ENCODE data around the gene ZNF292.
"Not testable (repeated sequence)": the region's sequence is repeated elsewhere in the genome, so short reads cannot be mapped to it uniquely, and the experiment has no call there.

ZNF292 gene

DNA sequence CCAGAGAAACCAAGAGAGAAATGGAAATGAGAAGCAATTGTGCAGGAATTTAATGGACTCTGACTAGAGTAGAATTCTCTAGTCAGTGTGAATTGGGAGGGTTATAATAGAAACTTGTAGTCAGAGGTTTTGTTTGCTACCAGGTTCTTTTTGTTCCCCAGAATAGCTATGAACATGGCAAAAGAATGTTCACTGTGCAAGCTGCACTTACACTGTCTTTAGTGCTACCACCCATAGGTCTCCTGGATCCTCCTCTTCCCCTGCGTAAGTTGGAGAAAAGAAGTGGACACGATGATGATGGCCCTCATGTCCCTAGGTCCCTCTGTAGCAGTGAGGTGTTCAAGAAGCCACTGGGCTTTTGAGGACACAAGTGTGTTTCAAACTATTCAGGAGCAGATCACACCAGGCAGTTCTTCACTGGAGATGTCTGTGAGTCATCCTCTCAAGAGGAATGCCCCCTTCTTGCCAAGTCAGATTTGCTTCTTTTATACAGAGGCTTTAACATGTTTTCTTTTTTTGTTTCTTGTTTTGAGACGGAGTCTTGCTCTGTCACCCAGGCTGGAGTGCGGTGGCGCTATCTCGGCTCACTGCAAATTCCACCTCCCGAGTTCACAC is 119.4 kb downstream of the ZNF292 start:
- DNase-seq (ENCODE audit: low read depth, low spot score): no peak

DNA sequence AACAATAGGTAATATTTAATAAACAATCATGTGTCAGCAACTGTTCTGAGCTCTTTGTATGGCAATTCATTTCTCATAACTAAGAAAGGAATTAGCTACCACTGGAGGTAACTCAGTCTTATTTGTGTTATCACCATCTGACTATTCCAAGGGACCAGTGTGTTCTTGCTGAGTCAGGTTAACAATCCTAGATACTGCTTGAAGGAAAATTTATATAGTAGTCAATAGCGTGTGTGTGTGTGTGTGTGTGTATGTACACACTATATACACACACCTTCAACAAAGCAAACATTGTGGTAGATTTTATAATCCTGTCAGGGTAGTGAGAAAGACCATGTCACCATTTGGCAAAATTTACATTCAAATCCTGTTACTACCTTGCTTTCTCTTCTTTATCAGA is 121.3 kb downstream of the ZNF292 start:
- DNase-seq (ENCODE audit: low read depth, low spot score): no peak

- no peak for DNase-seq (ENCODE audit: low read depth, low spot score)
Measured at GRCh38 chr6:87277123-87277522, 121.8 kb downstream of the ZNF292 start.

- no peak for DNase-seq (ENCODE audit: low read depth, low spot score)
Measured at GRCh38 chr6:87279196-87279595, 123.8 kb downstream of the ZNF292 start.

- DNase-seq (ENCODE audit: low read depth, low spot score): no peak
Measured at GRCh38 chr6:87281426-87281825, 126.1 kb downstream of the ZNF292 start.

GRCh38 chr6:87282743-87283142 is 127.4 kb downstream of the ZNF292 start:
- DNase-seq (ENCODE audit: low read depth, low spot score): no peak

DNA sequence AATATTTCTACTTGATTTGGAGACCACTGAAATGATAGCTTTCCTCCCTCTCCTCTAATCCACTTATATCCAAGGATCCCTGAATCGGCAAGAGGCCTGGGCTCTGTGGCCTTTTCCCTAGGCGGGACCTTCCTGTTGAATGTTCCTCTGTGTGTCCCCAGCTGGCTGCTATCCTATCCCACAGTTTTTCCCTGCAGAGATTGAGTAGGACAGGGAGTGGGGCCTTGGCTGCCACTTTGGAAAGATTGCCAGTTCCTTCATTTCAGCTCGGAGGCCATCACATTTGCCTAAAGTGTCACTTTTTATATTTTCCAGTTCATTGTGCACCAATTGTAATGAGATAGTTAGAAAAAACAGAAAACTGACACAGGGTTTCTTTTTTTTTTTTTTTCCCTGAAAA is 128.1 kb downstream of the ZNF292 start:
- no peak for DNase-seq (ENCODE audit: low read depth, low spot score)

DNA sequence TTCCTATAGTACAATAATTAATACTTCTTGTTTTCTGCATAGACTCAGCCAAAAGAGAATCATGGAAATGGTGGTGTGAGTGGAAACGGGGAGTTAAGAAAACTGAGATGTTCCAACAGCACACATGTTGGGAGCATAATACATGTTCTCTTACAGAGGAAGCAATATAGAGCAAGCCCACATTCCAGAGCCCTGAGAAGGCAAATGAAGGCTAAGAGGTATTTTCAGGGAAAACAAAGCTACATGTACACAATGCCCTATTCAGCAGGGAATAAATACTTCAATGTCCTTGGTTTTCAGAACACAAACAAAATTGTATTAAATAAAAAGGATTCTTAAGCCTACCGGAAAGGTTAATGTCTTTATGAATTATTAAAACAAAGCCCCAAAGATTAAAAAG is 131.9 kb downstream of the ZNF292 start:
- DNase-seq (ENCODE audit: low read depth, low spot score): no peak

DNA sequence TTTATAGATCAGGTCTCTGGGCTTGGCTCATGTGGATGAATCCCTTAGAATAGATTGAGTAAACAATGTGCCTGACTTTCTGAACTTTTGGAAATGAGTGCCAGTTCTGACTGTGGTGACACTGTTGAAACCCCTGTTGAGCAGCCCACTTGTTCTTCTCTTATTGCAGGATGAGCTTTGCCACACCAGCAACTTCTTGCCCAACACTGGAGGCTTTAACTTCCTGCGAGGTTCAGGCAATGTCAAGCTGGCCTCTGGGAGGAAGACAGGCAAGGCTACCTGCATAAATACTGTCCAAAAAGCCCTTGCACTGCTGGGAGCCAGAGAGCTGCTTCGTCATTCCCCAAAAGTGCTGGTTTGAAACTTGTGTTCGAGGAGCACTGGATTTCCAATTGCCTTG is 134.2 kb downstream of the ZNF292 start:
- DNase-seq (ENCODE audit: low read depth, low spot score): no peak

DNA sequence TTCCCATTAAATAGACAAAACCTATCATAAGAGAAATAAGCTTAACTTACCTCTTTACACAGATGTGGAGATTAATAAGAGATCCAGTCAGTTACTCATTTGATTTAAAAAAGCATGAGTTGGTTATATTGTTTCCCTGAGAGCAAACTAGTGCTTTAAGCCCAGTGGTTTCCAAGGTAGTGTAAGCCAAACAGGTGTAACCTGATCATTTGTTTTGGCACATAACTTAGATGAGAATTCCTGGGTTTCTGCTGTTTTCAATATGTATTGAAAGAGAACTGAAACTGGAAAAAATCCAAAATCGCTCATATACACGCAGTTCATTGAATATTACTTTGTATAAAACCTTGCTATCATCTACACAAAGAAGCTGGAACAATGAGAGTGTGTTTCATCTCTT is 136.5 kb downstream of the ZNF292 start:
- DNase-seq (ENCODE audit: low read depth, low spot score): no peak

- DNase-seq (ENCODE audit: low read depth, low spot score): no peak
Measured at GRCh38 chr6:87293526-87293925, 138.2 kb downstream of the ZNF292 start.

DNA sequence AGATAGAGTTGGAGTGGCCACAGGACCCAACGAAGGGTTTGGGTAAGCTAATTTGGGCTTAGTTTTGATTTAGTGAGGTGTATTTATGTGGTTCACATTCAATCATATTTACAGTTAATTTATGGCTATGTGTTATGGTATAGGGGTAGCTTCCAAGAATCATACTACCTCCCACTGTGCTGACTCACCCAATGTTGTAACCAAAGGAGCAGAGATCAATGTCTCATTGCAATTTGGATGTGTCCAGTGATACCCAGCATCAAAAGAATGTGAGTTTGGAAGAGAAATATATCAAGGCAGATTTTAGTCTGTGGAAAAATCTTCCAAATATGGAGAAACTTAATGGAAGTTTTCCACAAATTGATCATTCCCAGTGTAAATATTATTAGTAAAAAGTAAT is 141.8 kb downstream of the ZNF292 start:
- DNase-seq (ENCODE audit: low read depth, low spot score): no peak

DNA sequence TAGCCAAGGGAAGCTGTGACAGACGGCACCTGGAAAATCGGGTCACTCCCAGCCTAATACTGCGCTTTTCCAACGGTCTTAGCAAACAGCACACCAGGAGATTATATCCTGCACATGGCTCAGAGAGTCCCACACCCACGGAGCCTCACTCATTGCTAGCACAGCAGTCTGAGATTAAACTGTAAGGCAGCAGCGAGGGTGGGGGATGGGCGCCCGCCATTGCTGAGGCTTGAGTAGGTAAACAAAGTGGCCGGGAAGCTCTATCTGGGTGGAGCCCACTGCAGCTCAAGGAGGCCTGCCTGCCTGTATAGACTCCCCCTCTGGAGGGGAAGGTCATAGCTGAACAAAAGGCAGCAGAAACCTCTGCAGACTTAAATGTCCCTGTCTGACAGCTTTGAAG is 145.9 kb downstream of the ZNF292 start:
- not testable (repeated sequence) for DNase-seq (ENCODE audit: low read depth, low spot score)

- no peak for DNase-seq (ENCODE audit: low read depth, low spot score)
Measured at GRCh38 chr6:87308970-87309369, 153.6 kb downstream of the ZNF292 start.

- no peak for DNase-seq (ENCODE audit: low read depth, low spot score)
Measured at GRCh38 chr6:87312860-87313259, 157.5 kb downstream of the ZNF292 start.

Data from activated CD4-positive, CD25-positive, alpha-beta regulatory T cell treated with anti-CD3 and anti-CD28 coated beads, Interleukin-2, amount 50 U/mL, for 16 hours (primary cell).